ENCODE measurements around the gene KSR2.

Gene KSR2

GRCh38 chr12:117564881-117565280 is 403.9 kb downstream of the KSR2 start:
- DNase-seq (ENCODE audit: low read depth) = peak; percentile 2
- no peak overlapping the region for H3K4me3 ChIP-seq (ENCODE audit: low read depth, low read length)
- TF ChIP-seq, protein P1, sequence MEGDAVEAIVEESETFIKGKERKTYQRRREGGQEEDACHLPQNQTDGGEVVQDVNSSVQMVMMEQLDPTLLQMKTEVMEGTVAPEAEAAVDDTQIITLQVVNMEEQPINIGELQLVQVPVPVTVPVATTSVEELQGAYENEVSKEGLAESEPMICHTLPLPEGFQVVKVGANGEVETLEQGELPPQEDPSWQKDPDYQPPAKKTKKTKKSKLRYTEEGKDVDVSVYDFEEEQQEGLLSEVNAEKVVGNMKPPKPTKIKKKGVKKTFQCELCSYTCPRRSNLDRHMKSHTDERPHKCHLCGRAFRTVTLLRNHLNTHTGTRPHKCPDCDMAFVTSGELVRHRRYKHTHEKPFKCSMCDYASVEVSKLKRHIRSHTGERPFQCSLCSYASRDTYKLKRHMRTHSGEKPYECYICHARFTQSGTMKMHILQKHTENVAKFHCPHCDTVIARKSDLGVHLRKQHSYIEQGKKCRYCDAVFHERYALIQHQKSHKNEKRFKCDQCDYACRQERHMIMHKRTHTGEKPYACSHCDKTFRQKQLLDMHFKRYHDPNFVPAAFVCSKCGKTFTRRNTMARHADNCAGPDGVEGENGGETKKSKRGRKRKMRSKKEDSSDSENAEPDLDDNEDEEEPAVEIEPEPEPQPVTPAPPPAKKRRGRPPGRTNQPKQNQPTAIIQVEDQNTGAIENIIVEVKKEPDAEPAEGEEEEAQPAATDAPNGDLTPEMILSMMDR (conservative IDR thresholded peaks at IDR 0.05; ENCODE audit: low read depth, low read length) = no peak

DNA sequence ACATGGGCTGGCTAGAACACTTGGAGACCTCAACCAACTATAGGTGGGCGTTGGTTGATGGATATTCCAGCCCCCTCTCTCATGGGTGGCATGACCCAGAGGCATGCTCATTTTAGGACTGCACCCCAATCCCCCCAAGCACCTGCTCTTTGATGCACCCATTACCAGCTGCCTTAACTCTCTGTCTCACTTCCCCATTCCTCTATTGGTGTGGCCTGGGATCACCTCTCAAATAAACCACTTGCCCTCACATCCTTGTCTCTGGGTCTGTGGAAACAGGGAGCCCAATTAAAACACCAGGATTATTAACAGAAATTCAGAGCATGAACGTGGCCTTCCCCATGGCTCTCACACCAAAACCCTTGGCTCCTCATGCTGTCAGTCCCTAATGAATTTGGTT is 405.1 kb downstream of the KSR2 start:
- no peak for DNase-seq (ENCODE audit: low read depth)
- TF ChIP-seq, protein P1 (conservative IDR thresholded peaks at IDR 0.05; ENCODE audit: low read depth, low read length) = no peak
- no peak overlapping the region for H3K4me3 ChIP-seq (ENCODE audit: low read depth, low read length)

- no peak overlapping the region for H3K4me3 ChIP-seq (ENCODE audit: low read depth, low read length)
- TF ChIP-seq, protein P1 (conservative IDR thresholded peaks at IDR 0.05; ENCODE audit: low read depth, low read length) = no peak
- DNase-seq (ENCODE audit: low read depth) = no peak
These were observed 405.8 kb downstream of the KSR2 start for GRCh38 chr12:117563007-117563406.

GRCh38 chr12:117561990-117562389 is 406.8 kb downstream of the KSR2 start:
- DNase-seq (ENCODE audit: low read depth) = no peak
- TF ChIP-seq, protein P1 (conservative IDR thresholded peaks at IDR 0.05; ENCODE audit: low read depth, low read length) = no peak

GRCh38 chr12:117559978-117560377 is 408.8 kb downstream of the KSR2 start:
- no peak overlapping the region for H3K4me3 ChIP-seq (ENCODE audit: low read depth, low read length)
- TF ChIP-seq, protein P1 (conservative IDR thresholded peaks at IDR 0.05; ENCODE audit: low read depth, low read length) = no peak
- DNase-seq (ENCODE audit: low read depth) = no peak

More at GRCh38 chr12:117561990-117562389, 406.8 kb downstream of the KSR2 start:
- H3K4me3 ChIP-seq (ENCODE audit: low read depth, low read length) = no peak overlapping the region

- no peak overlapping the region for H3K4me3 ChIP-seq (ENCODE audit: low read depth, low read length)
- TF ChIP-seq, protein P1 (conservative IDR thresholded peaks at IDR 0.05; ENCODE audit: low read depth, low read length) = no peak
- no peak for DNase-seq (ENCODE audit: low read depth)
These were observed 412.9 kb downstream of the KSR2 start for GRCh38 chr12:117555889-117556288.

- TF ChIP-seq, protein P1 (conservative IDR thresholded peaks at IDR 0.05; ENCODE audit: low read depth, low read length) = no peak
- no peak overlapping the region for H3K4me3 ChIP-seq (ENCODE audit: low read depth, low read length)
- peak; percentile 1 for DNase-seq (ENCODE audit: low read depth)
These were observed 415.8 kb downstream of the KSR2 start for GRCh38 chr12:117552971-117553370.

Data from choroid plexus epithelial cell (primary cell).